HepG2 (cell line): Measurements from ENCODE around the gene TMEM129.
A peak's percentile ranks its signal among the peaks of the same experiment; 100 is the strongest.

Source experiments
- ETS1 ChIP-seq: sonication (generic); formaldehyde crosslinking; IDR thresholded peaks from 2 replicates; pipeline ENCODE4 v1.4.0; 2020; ENCODE audit warnings: missing genetic modification reagents
- GATAD2A ChIP-seq: IDR thresholded peaks from 2 replicates; pipeline ENCODE4 v1.6.1; 2016
- IRX3 ChIP-seq: sonication (generic); formaldehyde crosslinking; IDR thresholded peaks from 2 replicates; pipeline ENCODE4 v1.8.1; 2023; ENCODE audit warnings: mild to moderate bottlenecking, low read depth, missing genetic modification reagents, borderline replicate concordance
- JUN ChIP-seq: sonication (generic); formaldehyde crosslinking; IDR thresholded peaks from 2 replicates; pipeline ENCODE4 v1.4.0; 2020; ENCODE audit warnings: mild to moderate bottlenecking, missing genetic modification reagents
- KDM1A ChIP-seq: IDR thresholded peaks from 2 replicates; pipeline ENCODE4 v1.6.1; 2016; ENCODE audit warnings: missing compliant biosample characterization
- PATZ1 ChIP-seq: sonication (generic); formaldehyde crosslinking; IDR thresholded peaks from 2 replicates; pipeline ENCODE4 v1.4.0; 2020; ENCODE audit warnings: missing genetic modification reagents
- SMAD1 ChIP-seq: sonication (generic); formaldehyde crosslinking; IDR thresholded peaks from 2 replicates; pipeline ENCODE4 v1.4.0; 2020; ENCODE audit warnings: missing genetic modification reagents, low read depth, mild to moderate bottlenecking, borderline replicate concordance
- SMAD3 ChIP-seq: sonication (generic); formaldehyde crosslinking; IDR thresholded peaks from 2 replicates; pipeline ENCODE4 v1.4.0; 2020; ENCODE audit warnings: missing genetic modification reagents
- YY1 ChIP-seq: IDR thresholded peaks from 2 replicates; pipeline ENCODE4 v1.6.1; 2011; ENCODE audit warnings: low read length, low read depth, moderate library complexity, mild to moderate bottlenecking; ENCODE audit not compliant: insufficient read depth, insufficient replicate concordance
- ZNF589 ChIP-seq: sonication (generic); formaldehyde crosslinking; conservative IDR thresholded peaks from 2 replicates; pipeline ENCODE4 v1.8.0; 2022; ENCODE audit warnings: mild to moderate bottlenecking, moderate library complexity, missing genetic modification reagents
- ZNF75D ChIP-seq: sonication (generic); formaldehyde crosslinking; IDR thresholded peaks from 2 replicates; pipeline ENCODE4 v1.8.1; 2023; ENCODE audit warnings: missing genetic modification reagents, mild to moderate bottlenecking, borderline replicate concordance
- ZNF768 ChIP-seq: sonication (generic); formaldehyde crosslinking; IDR thresholded peaks from 2 replicates; pipeline ENCODE4 v1.4.0; 2020; ENCODE audit warnings: missing genetic modification reagents

GRCh38 chr4:1748465-1748995, 27.4 kb upstream of the TMEM129 start:
- TF ChIP-seq ETS1 (no peak), ZNF75D (no peak), JUN (CRISPR knock-in tag) (no peak), SMAD3 (CRISPR knock-in tag) (no peak), YY1 (peak; percentile 36), KDM1A (CRISPR knock-in tag) (no peak), ZNF589 (no peak), IRX3 (CRISPR knock-in tag) (no peak), GATAD2A (peak; percentile 53; the same call in 1 of the 2 replicates), SMAD1 (no peak), ZNF768 (CRISPR knock-in tag) (no peak), PATZ1 (CRISPR knock-in tag) (peak; percentile 86)
